Transverse colon (tissue), 4 donors: Measurements from ENCODE around the gene SNN. TPM values are rescaled to one million over a fixed set of nuclear protein-coding genes. Genes with fewer than 3 reads are reported as not detected.

Experiments
- DNase-seq: peaks from one replicate; pipeline ENCODE4 v3.0.0-alpha.2; 2019
- H3K27ac ChIP-seq, 4 donors: fragments of 200-600 bp; sonication (generic); 2 replicates each; pipeline ENCODE4 v1.5.1; 2016 to 2018; ENCODE audit warnings: inconsistent platforms in 4 of 4
- H3K27me3 ChIP-seq: fragments of 200-600 bp; sonication (generic); 2 replicates; pipeline ENCODE4 v1.5.1; 2017; ENCODE audit warnings: inconsistent platforms
- H3K36me3 ChIP-seq, 4 donors: fragments of 200-600 bp; sonication (generic); 2 replicates each; pipeline ENCODE4 v1.5.1; 2017 to 2019; ENCODE audit warnings: inconsistent platforms in 4 of 4
- H3K4me1 ChIP-seq, 4 donors: fragments of 200-600 bp; sonication (generic); 2 replicates each; pipeline ENCODE4 v1.5.1; 2017 to 2020; ENCODE audit warnings: inconsistent platforms in 4 of 4
- H3K4me3 ChIP-seq, 4 donors: fragments of 200-600 bp; sonication (generic); 1 replicate in 1 of 4; 2 replicates in 3 of 4; pipeline versions ENCODE4 v1.5.1 to v1.6.1; 2017 to 2019; ENCODE audit warnings: inconsistent platforms in 4 of 4
- H3K9me3 ChIP-seq, 2 donors: fragments of 200-600 bp; sonication (generic); 2 replicates each; pipeline ENCODE4 v1.5.1; 2017 to 2019; ENCODE audit warnings: inconsistent platforms in 2 of 2
- EP300 ChIP-seq: sonication (generic); formaldehyde crosslinking; IDR thresholded peaks from one replicate; pipeline ENCODE4 v1.6.1; 2017; ENCODE audit warnings: antibody characterized with exemption, low read depth
- POLR2A ChIP-seq: fragments of 450-650 bp; IDR thresholded peaks from one replicate; pipeline ENCODE4 v1.6.1; 2016; ENCODE audit warnings: antibody characterized with exemption, mild to moderate bottlenecking, moderate library complexity
- POLR2AphosphoS5 ChIP-seq, 3 donors: sonication (generic); formaldehyde crosslinking; IDR thresholded peaks; one replicate each; pipeline ENCODE4 v1.6.1; 2016; ENCODE audit warnings: antibody characterized with exemption in 3 of 3
- WGBS, 2 donors: methylation state at CpG; one replicate each; pipeline ENCODE4 v1.1.5; 2018; ENCODE audit warnings: low coverage in 1 of 2; 5-methylcytosine and 5-hydroxymethylcytosine counted together
- in situ Hi-C, 4 donors: fragments of 200-750 bp; cut with MboI; loops; one replicate each; pipeline versions ENCODE4 v1.15.0 to v1.15.1; 2017; ENCODE audit warnings: low sequenced_read_pairs in 3 of 4, low pct_ligation_motif_present in 1 of 4, low pct_unique_long_range_greater_than_20kb in 1 of 4
- intact Hi-C: fragments of 100-400 bp; cut with DNase I; formaldehyde crosslinking; loops from one replicate; pipeline ENCODE4 v1.15.1; 2023; ENCODE audit warnings: low total_unique reads
- total RNA-seq, 4 donors: library from RNA; depleted of rRNA; stranded (reverse); fragments of >200 nt; gene quantifications; one replicate each; pipeline ENCODE4 v1.1.0, GENCODE V29; 2016
- TF ChIP-seq, protein P1 (sequence below), 5 experiments: fragments of 200-600 bp in 3 of 5; fragments of 450-650 bp in 2 of 5; sonication (generic) in 3 of 5; IDR thresholded peaks; 1 replicate in 2 of 5; 2 replicates in 3 of 5; pipeline ENCODE4 v1.5.1; 2016 to 2017; ENCODE audit warnings: antibody characterized with exemption in 5 of 5, inconsistent platforms in 3 of 5, mild to moderate bottlenecking in 2 of 5, moderate library complexity in 1 of 5

Gene SNN
- total RNA-seq, 4 donors from 2014 or later, result 4.9 to 12.3 (median 8.6) TPM

DNA sequence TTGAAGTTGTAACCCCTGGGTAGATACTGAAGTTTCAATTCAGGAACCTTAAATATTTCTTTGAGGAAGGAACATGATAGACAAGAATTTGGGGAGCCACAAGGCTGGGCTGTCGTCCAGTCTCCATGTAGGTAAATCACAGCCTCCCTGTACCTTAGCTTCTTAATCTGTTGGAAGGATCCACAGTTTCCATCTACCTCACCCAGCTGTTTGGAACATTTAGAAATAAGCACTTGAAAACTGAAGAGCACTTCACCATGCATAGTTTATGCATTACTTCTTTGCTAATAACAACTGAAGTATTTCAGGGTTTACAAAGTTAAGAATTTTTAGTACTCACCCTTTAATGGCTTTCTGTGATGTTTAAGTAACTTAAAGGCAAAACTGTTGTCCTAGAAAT lies 57.2 kb downstream of the SNN start:
- Histone ChIP-seq H3K4me3 (no peak overlapping the region), H3K27ac (peak overlapping the region in 1 of 4 donors; percentile 4), H3K9me3 (no peaks in the 10 kb centered on the region), H3K4me1 (peaks cover 0 to 27% (median 18%) of the 10 kb centered on the region in 4 donors), H3K27me3 (no peaks in the 10 kb centered on the region), H3K36me3 (peaks cover 0 to 37% (median 9%) of the 10 kb centered on the region in 4 donors)
- 78 to 84% methylated on average over 1 of the region's 1 CpG for WGBS, 2 donors
- DNase-seq, result no peak
- in situ Hi-C loops (no loop called here), intact Hi-C loops (no loop called here)
- TF ChIP-seq EP300 (no peak), POLR2A (no peak), POLR2AphosphoS5 (IDR thresholded peaks at IDR 0.05) (no peak)
- TF ChIP-seq, protein P1, sequence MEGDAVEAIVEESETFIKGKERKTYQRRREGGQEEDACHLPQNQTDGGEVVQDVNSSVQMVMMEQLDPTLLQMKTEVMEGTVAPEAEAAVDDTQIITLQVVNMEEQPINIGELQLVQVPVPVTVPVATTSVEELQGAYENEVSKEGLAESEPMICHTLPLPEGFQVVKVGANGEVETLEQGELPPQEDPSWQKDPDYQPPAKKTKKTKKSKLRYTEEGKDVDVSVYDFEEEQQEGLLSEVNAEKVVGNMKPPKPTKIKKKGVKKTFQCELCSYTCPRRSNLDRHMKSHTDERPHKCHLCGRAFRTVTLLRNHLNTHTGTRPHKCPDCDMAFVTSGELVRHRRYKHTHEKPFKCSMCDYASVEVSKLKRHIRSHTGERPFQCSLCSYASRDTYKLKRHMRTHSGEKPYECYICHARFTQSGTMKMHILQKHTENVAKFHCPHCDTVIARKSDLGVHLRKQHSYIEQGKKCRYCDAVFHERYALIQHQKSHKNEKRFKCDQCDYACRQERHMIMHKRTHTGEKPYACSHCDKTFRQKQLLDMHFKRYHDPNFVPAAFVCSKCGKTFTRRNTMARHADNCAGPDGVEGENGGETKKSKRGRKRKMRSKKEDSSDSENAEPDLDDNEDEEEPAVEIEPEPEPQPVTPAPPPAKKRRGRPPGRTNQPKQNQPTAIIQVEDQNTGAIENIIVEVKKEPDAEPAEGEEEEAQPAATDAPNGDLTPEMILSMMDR (IDR thresholded peaks at IDR 0.05), result no peak

DNA sequence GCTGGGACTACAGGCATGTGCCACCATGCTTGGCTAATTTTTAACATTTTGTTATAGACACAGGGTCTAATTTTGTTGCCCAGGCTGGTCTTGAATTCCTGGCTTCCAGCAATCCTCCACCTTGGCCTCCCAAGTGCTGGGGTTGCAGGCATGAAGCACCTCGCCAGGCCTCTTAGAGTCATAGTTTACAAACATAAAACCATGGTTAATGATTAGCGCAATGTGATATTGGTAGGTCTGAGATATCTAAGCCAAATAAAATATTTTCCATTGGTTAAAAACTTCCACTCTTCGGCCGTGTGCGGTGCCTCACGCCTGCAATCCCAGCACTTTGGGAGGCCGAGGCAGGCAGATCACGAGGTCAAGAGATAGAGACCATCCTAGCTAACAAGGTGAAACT lies 57.8 kb downstream of the SNN start:
- Histone ChIP-seq H3K36me3 (peaks cover 0 to 31% (median 8%) of the 10 kb centered on the region in 4 donors), H3K27ac (peak overlapping the region in 2 of 4 donors; percentile 4 to 41), H3K4me1 (peaks cover 0 to 31% (median 18%) of the 10 kb centered on the region in 4 donors), H3K9me3 (no peaks in the 10 kb centered on the region), H3K27me3 (no peaks in the 10 kb centered on the region), H3K4me3 (no peak overlapping the region)
- in situ Hi-C loops (no loop called here), intact Hi-C loops (no loop called here)
- 49 to 77% methylated on average over 6 to 8 of the region's 8 CpGs for WGBS, 2 donors
- no peak for TF ChIP-seq EP300
- TF ChIP-seq, protein P1 (IDR thresholded peaks at IDR 0.05), result no peak
- no peak for TF ChIP-seq POLR2AphosphoS5 (IDR thresholded peaks at IDR 0.05)
- peak; percentile 23 for DNase-seq

- Histone ChIP-seq H3K4me1 (peaks cover 0 to 31% (median 14%) of the 10 kb centered on the region in 4 donors), H3K4me3 (no peak overlapping the region), H3K27me3 (no peaks in the 10 kb centered on the region), H3K9me3 (no peaks in the 10 kb centered on the region), H3K27ac (peak overlapping the region in 1 of 4 donors; percentile 26), H3K36me3 (peaks cover 0 to 32% (median 9%) of the 10 kb centered on the region in 4 donors)
- WGBS, 2 donors, result 71 to 84% methylated on average over 4 of the region's 4 CpGs
- TF ChIP-seq, protein P1 (IDR thresholded peaks at IDR 0.05), result no peak
- TF ChIP-seq EP300, result no peak
- TF ChIP-seq POLR2A, result no peak
- TF ChIP-seq POLR2AphosphoS5 (IDR thresholded peaks at IDR 0.05), result no peak
- DNase-seq, result no peak
- in situ Hi-C loops, result no loop called here
- intact Hi-C loops, result no loop called here
Observed at GRCh38 chr16:11727796-11728543, 59.7 kb downstream of the SNN start.

Other genes starting within 250 kb of the SNN start
- 100 to 1,000 TPM in 2 of 4 donors, 10 to 100 TPM in 2; 32.8 to 193 (median 101) TPM for gene LITAF, start 81.5 kb upstream of the SNN start, total RNA-seq
- 100 to 1,000 TPM in 1 of 4 donors, 10 to 100 TPM in 3; 66.8 to 105 (median 71.1) TPM for gene TXNDC11, start 74.4 kb downstream of the SNN start, total RNA-seq
- 10 to 100 TPM; 38.1 to 92.0 (median 63.3) TPM for gene ZC3H7A, start 128.8 kb downstream of the SNN start, total RNA-seq
- gene RSL1D1, start 183.1 kb downstream of the SNN start, total RNA-seq, result 100 to 1,000 TPM in 1 of 4 donors, 10 to 100 TPM in 3; 41.5 to 120 (median 65.9) TPM
- gene GSPT1, start 247.5 kb downstream of the SNN start, total RNA-seq, result 10 to 100 TPM; 29.9 to 98.9 (median 64.6) TPM